ES-I3 (cell line): Measurements from ENCODE around the gene RPTOR.
"Not testable (repeated sequence)": the region's sequence is repeated elsewhere in the genome, so short reads cannot be mapped to it uniquely, and the experiment has no call there.

Source experiments
- H3K36me3 ChIP-seq: 2 replicates; pipeline ENCODE4 v1.6.1; 2013; ENCODE audit warnings: mild to moderate bottlenecking, low read length, control low read depth, moderate library complexity; ENCODE audit not compliant: insufficient read depth
- H3K4me1 ChIP-seq: 2 replicates; pipeline ENCODE4 v1.6.1; 2013; ENCODE audit warnings: mild to moderate bottlenecking, control low read depth, low read length; ENCODE audit not compliant: insufficient read depth
- H3K9ac ChIP-seq: 2 replicates; pipeline ENCODE4 v1.6.1; 2013; ENCODE audit warnings: low read depth, mild to moderate bottlenecking, low read length, moderate library complexity
- H3K9me3 ChIP-seq: 2 replicates; pipeline ENCODE4 v1.6.1; 2013; ENCODE audit warnings: mild to moderate bottlenecking, low read length, moderate library complexity; ENCODE audit not compliant: control insufficient read depth, insufficient read depth

Gene RPTOR

DNA sequence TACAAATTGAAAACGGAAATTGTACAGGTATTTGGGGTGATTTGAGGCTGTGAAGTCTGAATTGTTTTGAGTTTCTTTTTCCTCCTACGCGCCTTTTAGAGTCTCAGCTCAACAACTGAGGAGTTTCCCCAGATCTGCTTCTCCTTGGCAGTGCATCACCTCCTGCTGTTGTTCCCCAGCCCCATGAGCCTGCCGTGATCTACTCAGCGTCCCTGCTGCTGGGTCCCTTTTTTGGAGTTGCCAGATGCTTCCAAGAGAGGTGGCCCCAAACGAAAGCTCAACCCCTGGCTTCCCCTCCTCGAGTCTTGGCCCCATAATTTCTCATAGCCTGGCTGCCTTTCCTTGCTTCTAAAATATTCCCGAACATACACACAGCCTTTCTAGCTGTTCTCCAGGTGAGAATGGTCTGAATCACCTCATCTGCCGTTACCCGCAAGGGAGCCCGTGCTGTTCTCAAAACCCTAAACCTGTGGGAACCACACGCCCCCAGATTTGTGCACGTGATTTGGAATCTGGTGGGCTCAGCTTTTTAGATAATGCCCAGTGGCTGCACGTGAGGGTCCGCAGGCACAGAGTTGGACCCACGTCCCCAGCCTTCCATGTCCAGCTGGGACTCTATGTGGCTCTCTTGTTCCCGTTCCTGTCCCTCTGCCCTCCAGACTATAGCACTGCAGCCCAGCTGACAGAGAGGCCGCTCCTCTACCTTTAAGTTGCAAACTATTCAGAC, 267.9 kb downstream of the RPTOR start:
- no peak overlapping the region for H3K9ac ChIP-seq
- H3K4me1 ChIP-seq, result no peaks in the 10 kb centered on the region
- H3K9me3 ChIP-seq, result no peaks in the 10 kb centered on the region
- H3K36me3 ChIP-seq, result no peaks in the 10 kb centered on the region; the same call in 1 of the 2 replicates

DNA sequence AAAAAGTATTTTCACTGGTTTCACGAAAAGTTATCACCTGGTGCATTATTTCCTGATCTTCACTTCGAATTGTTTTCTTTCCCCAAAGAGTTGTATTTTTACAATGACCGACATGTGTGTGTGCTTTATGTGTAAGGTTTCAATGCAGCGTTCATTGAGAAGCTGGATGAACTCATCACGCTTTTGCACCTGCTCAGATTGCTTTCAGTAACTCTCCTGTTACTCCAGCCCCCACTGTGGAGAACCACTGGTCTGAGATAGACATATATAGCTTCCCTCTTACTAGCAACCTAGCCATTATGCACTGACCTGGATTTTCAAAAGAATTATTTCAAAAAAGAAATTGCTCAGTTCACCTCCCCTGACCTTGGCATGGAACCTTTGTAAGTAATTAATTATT, 268.7 kb downstream of the RPTOR start:
- Histone ChIP-seq H3K4me1 (no peaks in the 10 kb centered on the region; the same call in 1 of the 2 replicates), H3K9ac (no peak overlapping the region), H3K9me3 (no peaks in the 10 kb centered on the region), H3K36me3 (no peaks in the 10 kb centered on the region; the same call in 1 of the 2 replicates)

DNA sequence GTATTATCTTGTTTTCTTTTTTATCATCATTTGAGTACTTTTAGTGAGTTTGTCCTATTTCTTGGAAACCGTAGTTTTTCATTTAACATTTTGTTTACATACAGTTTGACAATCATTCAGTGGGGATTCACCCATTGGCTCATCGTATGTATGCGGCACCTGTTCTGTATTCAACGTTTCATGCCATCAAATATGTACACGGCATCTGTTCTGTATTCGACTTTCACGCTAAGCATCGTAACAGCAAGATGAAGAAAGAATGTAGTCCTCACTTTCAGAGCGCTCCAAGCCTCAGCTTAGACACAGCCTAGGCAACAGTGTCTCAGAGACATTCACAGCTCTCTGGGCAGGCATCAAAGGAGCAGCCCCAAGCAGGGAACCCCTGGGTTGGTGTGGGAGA, 269.9 kb downstream of the RPTOR start:
- H3K9ac ChIP-seq, result no peak overlapping the region
- no peaks in the 10 kb centered on the region; the same call in 1 of the 2 replicates for H3K4me1 ChIP-seq
- H3K36me3 ChIP-seq, result no peaks in the 10 kb centered on the region; the same call in 1 of the 2 replicates
- no peaks in the 10 kb centered on the region for H3K9me3 ChIP-seq

DNA sequence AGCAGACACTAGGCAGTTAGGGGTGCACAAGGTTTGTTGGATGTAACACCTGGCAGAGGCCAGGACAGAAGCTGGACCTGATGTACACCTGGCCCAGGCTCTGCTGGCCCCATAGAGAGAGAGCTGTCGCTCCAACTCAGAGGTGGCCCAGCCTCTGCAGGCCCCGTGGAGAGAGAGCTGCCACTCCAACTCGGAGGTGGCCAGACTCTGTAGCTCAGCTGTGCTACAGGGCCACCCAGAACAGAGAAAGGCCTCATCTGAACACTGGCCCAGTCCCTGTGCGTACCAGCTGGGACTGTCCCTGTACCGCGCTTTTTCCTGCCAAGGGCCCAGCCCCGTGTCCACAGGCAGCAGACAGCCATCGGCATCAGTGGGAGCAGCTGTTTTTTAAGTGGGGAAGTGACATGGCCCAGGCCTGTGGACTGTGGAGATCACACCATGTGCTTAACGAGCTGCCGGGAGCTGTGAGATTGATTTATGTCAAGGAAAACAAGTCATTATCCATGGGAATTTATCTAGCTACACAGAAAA, 270.6 kb downstream of the RPTOR start:
- Histone ChIP-seq H3K9ac (no peak overlapping the region), H3K4me1 (peaks cover 4% of the 10 kb centered on the region; the same call in 1 of the 2 replicates), H3K9me3 (no peaks in the 10 kb centered on the region), H3K36me3 (no peaks in the 10 kb centered on the region; the same call in 1 of the 2 replicates)

DNA sequence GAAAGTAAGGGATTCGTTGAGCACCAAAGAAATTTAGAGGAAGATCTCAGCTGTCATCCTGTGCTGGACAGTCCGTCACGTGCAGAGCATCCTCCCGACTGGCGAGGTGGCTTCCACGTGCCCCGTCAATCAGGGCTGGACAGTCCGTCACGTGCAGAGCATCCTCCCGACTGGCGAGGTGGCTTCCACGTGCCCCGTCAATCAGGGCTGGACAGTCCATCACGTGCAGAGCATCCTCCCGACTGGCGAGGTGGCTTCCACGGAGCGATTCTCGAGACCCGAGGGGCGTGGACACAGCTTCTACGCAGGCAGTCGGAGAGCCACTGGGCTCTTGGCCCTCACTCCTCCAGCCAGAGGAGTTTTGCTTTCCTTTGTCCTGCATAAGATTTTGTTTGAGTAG, 271.1 kb downstream of the RPTOR start:
- not testable (repeated sequence) for H3K36me3 ChIP-seq, H3K4me1 ChIP-seq, H3K9ac ChIP-seq, H3K9me3 ChIP-seq

DNA sequence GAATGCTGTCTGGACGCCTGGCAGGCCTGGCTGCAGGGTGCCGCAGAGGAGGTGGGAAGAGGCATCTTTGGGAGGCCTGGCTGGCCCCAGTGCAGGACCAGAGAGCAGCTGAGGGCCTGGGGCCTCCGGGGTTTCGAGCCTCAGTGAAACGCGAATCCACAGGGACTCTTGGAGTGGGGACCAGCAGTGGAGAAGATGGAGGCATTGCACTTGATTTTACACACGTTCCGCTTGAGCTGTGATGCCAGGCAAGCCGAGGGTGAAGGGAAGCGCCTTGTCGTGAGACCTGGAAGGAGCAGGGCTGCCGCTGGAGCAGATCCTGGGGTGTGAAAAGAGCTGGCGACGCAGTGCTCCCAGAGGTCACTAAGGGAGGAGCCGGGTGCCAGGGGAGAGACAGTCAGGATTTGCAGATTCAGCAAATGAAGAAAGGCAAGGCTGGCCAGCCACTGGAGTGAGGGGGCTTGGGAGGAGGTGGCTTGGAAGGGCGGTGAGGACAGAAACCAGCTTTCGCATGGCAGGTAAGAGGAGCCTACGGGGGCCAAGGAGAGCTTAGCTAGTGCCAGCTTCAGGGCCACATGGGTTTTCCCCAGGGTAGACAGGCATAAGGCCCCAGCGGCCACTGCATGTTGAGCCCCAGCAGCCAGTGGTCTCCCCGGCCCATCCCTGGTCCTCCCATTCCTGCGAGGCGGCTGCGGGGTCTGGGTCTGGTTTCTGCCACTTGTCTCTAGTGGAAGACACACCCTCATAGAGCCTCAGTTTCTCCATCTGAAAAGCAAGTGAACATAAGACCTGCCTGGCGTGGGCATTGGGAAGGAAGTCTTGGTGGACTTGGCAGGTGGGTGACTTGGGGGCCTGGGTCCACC, 271.8 kb downstream of the RPTOR start:
- Histone ChIP-seq H3K36me3 (no peaks in the 10 kb centered on the region; the same call in 1 of the 2 replicates), H3K9me3 (no peaks in the 10 kb centered on the region), H3K4me1 (peaks cover 8% of the 10 kb centered on the region; the same call in 1 of the 2 replicates), H3K9ac (no peak overlapping the region)

DNA sequence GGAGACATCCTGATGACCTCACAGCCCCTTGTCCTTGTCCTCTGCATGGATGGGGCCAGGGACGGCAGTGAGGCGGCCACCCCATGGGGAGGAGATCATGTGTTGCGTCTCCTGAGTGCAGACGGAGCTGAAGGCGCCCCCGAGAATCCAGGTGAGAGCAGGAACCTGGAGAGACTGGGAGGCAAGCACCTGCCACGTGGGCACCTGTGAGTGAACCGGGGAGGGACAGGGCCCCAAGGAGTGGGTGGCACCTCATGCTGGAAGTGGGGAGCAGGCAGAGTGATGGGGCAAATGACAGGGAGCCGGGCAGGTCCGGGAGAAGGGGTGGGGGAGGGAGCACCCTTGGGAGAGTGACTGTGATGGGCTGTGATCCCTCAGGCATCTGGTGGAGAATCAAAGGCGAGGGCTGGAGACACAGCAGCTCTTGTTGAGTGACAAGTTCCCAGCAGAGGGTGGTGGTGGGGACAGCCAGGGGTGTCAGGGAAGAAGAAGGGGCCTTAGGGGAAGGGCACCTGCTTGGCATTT, 272.7 kb downstream of the RPTOR start:
- Histone ChIP-seq H3K9ac (no peak overlapping the region), H3K4me1 (peaks cover 8% of the 10 kb centered on the region; the same call in 1 of the 2 replicates), H3K9me3 (no peaks in the 10 kb centered on the region), H3K36me3 (no peaks in the 10 kb centered on the region)

DNA sequence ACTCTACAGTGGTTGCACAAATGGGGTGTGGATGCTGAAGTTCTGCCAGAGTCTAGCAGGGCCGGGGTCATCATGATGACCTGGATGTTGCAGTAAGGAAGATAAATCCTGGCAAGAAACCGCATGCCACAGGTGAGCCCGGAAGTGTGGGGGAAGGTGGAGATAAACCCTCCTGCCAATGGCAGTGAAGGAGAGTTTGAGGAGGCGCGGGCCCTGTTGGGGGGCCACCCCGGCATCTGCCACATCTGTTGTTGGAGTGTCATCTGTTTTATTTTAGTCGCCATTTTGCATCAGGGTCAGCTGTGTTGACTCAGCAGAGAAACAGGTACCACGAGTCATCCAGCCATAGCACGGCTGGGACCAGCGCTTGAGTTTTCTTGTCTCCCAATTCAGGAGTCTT, 273.2 kb downstream of the RPTOR start:
- no peak overlapping the region for H3K9ac ChIP-seq
- H3K4me1 ChIP-seq, result peaks cover 8% of the 10 kb centered on the region; the same call in 1 of the 2 replicates
- no peaks in the 10 kb centered on the region for H3K9me3 ChIP-seq
- H3K36me3 ChIP-seq, result no peaks in the 10 kb centered on the region

DNA sequence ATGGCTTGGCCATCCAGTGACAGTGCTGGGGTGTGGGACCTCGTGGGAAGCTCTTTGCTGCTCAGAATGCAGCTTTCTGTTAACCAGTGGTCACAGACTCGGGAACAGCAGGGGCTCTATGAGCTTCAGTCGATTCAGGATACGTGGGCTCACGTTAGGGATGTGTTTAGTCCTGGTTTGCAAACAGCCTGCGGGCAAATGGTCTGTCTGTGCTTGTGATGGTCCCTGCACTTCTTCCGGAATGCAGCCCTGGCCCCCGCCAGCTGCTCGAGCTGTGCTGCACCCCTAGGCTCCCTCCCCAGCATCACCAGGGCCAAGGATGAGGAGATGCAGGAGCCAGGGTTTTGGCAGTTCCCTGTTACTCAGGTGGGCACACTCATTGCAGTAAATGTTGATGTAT, 274.2 kb downstream of the RPTOR start:
- Histone ChIP-seq H3K9ac (no peak overlapping the region), H3K4me1 (peaks cover 8% of the 10 kb centered on the region; the same call in 1 of the 2 replicates), H3K9me3 (no peaks in the 10 kb centered on the region), H3K36me3 (no peaks in the 10 kb centered on the region)

DNA sequence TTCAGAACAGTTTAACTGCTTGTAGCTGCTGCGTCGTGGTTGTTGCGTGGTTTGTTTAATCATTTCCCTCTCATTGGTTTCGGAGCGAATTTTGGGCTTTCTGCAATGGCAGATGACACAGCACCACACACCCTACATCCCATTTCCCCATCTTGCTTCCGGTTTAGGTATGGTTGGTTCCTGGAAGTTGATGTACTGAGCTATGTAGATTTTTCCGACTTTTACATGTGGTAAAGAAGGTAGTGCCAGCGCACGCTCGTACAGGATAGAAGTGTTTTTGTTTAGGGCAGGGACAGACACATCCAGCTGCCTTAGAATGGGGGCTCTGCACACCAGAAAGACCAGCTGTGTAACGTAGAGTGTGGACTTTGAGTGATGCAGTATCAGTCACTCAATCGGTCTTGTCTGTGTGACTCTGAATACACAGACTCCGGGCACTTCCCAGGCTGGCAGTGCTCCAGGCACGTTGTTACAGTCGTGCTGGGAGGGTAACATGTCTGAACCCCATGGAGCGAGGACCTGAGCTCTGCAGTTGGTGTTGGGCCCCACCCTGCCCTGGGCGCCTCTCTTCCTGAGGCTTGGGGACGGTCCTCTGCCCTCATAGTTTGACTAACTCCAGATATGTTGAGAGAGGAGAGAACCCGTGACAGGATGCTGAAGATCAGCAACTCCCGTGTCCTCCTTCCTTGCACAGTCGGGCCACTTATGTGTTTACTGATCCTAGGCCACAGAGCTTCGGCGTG, 275.0 kb downstream of the RPTOR start:
- H3K36me3 ChIP-seq, result no peaks in the 10 kb centered on the region
- no peak overlapping the region for H3K9ac ChIP-seq

DNA sequence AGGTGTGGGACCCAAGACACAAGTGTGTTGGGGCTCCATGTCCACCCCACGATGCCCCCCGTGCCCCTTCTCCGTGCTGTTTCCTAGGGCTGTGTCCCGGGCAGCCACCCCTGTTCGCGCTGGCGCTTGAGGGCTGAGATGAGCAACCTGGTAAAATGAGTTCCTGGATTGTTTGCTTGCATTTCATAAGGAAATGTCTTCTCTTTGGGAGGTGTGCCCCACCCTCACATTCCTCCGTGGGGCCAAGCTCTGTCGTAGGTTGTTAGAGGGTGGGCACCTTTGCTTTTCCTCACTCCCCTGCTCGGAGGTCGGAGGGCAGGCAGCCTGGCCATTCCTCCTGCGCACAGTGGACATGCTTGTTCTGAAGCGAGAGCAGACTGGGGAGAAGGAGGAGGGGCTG, 275.7 kb downstream of the RPTOR start:
- H3K4me1 ChIP-seq, result peaks cover 8% of the 10 kb centered on the region; the same call in 1 of the 2 replicates
- no peaks in the 10 kb centered on the region for H3K9me3 ChIP-seq
- H3K36me3 ChIP-seq, result no peaks in the 10 kb centered on the region
- H3K9ac ChIP-seq, result no peak overlapping the region

More for the DNA sequence above, 275.0 kb downstream of the RPTOR start:
- peaks cover 8% of the 10 kb centered on the region; the same call in 1 of the 2 replicates for H3K4me1 ChIP-seq
- H3K9me3 ChIP-seq, result no peaks in the 10 kb centered on the region

DNA sequence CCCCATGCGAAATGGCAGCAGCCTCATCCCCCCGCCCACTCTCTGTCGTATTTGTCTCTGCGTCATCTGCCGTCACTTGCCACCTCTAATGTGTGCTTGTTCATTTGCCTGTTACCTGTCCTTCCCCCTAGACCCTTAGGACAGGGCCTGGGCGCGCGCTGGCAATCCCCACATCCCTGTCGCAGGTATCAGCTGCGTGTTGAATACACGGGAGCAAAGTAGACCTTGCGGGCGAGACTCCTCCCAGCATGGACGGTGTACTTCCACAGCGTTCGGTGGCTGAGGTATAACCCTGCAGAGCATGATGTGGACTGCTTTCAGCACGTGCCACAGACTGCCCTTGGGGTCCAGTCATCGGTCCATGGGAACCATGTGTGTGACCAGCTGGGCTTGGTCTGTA, 276.9 kb downstream of the RPTOR start:
- Histone ChIP-seq H3K9ac (no peak overlapping the region), H3K9me3 (no peaks in the 10 kb centered on the region), H3K36me3 (no peaks in the 10 kb centered on the region), H3K4me1 (peaks cover 9% of the 10 kb centered on the region; the same call in 1 of the 2 replicates)

DNA sequence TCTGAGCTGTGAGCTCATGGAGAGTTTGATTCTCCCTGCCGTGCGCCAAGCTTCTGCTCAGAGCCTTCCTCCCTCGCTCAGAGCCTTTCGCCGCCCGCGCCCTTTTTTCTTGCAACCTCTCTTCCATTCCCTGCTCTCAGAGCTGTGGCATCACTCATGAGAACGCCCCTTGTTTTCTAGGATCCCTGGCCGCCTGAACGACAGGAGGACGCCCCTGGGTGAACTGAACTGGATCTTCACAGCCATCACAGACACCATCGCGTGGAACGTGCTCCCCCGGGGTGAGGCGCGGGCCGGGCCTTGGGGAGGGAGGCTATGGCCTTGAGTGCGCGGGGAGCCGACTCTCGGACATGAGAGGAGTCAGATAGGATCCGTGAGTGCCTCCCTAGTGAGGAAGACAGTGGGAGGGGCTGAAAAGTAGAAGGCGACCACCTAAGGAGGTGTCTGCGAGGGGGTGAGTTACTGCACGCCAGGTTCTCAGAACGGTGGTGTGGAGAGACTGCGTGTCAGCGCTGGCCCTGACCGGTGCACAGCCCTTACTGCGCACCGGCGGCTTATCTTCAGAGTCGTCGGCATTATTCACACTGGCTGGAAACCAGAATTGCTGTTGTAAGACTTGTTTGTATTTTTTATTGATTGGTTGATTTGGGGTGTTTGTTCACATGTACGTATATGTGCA, 277.5 kb downstream of the RPTOR start:
- H3K9me3 ChIP-seq, result no peaks in the 10 kb centered on the region
- H3K9ac ChIP-seq, result no peak overlapping the region
- H3K36me3 ChIP-seq, result no peaks in the 10 kb centered on the region
- peaks cover 15% of the 10 kb centered on the region for H3K4me1 ChIP-seq
